G401.6 (cell line): Measurements from ENCODE around the gene CD99L2.

Experiments
- FAIRE-seq: peaks from 2 replicates; lab custom pipeline; 2012; peaks lifted over from hg19 to GRCh38; lab: Jason Lieb, UNC

The CD99L2 gene

DNA sequence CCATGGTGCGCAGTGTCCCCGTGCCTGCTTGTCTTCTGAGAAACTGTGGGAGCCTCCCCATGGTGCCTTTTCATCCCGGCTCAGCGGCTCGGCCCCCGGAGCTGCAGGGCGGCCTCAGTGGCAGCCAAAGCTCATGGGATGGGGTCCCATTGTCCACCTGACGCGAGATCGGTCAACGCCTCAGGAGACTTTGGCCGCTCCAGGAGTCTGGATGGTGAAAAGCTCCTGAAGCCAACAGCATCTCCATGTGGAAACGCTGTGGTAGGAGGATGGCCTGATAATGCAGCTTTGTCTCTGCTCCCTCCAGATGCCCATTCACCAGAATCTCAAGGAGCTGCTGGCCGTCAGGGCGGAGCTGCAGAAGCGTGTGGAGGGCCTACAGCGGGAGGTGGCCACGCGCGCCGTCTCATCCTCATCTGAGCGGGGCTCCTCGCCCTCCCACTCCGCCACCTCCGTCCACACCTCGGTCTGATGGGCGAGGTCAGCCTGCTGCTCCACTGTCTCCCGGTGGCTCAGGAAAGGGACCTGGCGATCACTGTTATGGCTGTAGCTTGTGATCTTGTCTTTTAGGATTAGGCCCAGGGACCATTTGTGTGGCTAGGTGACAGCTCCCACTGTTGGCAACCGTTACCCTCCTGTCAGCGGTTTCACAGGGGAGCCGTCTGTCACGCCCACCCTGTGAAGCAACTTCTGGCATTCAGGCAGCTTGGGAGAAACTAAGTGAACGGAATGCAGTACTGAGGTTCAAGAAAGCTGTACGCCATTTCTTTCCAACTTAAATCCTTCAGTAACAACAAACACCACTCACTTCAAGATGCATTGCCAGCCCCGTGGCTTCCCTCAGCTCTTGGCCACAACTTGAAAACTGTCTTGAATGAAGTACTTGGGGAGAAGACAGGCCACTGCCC lies 136.0 kb downstream of the CD99L2 start:
- no peak for FAIRE-seq

DNA sequence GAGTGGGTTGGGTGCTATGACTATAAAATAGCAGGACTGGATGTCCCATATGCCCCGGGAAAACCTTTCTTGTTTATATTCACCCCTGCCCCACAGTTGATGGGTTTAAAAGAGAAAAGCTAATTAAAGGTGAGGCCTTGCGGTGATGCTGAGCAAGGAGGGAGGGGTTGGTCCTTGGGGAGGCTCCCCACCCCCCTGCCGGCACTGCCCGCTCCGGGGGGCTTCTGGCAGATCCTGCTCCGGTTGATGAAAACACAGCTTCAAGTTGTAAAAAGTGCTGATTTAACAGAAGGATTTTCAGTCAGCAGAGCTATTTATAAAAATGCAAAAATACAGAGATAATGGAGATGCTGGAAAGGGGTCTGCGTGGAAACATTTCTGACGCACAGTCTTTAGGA lies 136.7 kb downstream of the CD99L2 start:
- no peak for FAIRE-seq

DNA sequence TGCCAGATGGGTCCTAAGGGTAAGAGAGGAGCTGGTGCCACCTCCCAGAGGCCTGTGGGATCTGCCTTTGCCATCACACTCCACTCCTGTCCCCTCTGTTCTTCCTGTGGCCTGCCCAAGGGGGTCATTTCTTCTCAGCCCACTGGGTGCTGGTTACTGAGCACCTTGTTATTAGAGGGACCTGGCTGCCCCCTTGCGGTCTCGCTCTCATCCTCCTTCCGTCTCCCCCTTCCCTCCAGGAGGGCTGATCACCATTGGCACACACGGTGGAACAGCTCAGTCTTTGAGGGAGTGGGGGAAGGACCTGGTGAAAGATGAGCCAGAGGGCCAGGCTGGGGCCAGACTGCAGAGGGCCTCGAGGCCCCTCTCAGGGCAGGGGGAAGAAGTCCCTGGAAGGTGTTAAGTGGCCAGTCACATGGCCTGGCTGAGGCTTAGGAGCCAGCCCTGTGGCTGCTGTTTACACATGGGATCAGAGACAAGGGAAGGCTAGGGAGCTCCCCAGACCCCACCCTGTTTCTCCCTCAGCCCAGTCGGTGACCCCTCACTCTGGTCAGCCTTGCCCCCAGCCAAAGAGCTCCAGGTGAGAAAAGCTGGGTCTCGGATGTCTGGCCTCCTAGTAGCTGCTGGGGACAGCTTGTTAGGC lies 137.2 kb downstream of the CD99L2 start:
- FAIRE-seq: no peak

- FAIRE-seq: no peak
Observed at GRCh38 chrX:150759568-150760416, 138.7 kb downstream of the CD99L2 start.

GRCh38 chrX:150757371-150757770 lies 141.1 kb downstream of the CD99L2 start:
- FAIRE-seq: no peak

- FAIRE-seq: no peak
Observed at GRCh38 chrX:150753968-150754367, 144.5 kb downstream of the CD99L2 start.

DNA sequence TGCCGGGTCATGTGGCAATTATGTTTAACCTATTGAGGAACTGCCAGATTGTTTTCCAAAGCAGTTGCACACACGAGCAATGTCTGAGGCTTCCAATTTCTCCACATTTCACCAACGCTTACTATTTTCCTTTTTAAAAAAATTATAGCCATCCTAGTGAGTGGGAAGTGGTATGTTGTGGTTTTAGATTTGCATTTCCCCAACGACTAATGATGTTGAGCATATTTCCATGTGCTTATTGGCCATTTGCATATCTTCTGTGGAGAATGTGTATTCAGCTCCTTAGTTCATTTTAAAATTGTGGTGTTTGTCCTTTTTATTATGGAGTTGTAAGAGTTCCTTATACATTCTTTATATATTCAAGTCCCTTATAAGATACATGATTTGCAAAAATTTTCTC lies 145.1 kb downstream of the CD99L2 start:
- no peak for FAIRE-seq

DNA sequence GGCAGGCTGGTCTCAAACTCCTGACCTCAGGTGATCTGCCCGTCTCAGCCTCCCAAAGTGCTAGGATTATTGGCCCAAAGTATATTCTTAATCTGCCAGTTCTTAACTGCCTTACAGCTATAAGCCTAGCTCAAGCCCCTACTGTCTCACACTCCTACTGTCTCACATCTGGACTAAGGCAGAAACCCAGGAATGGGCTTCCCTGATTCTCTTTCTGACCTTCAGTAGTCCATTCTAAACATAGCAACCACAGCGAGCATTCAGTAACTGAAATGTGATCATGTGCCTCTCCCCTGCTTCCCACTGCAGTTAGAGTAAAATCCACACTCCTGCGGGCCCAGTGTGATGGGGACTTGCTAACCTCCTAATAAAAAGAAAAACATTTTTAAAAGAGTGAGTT lies 146.3 kb downstream of the CD99L2 start:
- no peak for FAIRE-seq

- FAIRE-seq: no peak
Observed at GRCh38 chrX:150736475-150736874, 162.0 kb downstream of the CD99L2 start.

DNA sequence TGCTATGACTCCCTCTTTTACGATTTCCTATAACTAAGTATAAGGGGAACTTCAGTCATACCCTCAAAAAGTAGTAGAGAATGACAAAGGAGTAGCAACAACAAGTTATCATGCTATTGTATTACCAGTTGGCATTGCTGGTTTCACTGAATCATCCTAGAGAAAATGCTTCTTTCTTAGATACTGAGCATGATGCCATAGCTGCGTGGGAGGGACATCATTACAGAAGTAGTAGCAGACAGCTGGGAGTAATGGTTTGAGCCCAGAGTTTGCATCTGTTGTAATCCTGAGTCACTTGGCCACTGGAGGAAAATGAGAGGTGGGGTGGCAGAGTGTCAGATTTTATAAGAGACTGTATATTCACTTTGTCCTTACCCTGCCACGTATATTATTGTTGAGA lies 166.7 kb downstream of the CD99L2 start:
- no peak for FAIRE-seq

DNA sequence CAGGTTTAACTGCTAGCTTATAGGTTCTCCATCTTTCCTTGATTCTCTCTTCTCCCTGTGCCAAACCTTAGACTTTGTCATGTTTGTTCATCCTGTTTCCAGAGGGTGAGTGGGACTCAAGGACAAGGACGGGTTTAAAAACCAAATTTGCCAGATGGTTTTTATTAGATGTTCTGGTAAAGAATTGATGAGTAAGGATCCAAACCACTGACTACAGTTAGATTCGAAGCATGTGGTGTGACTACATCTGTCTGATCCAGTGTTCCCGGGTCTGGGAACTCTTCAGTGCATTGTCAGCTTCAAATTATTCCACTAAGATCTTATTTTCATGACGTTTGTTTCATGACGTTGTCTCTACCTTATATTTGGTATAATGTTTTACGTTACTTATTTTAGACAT lies 167.7 kb downstream of the CD99L2 start:
- no peak for FAIRE-seq

DNA sequence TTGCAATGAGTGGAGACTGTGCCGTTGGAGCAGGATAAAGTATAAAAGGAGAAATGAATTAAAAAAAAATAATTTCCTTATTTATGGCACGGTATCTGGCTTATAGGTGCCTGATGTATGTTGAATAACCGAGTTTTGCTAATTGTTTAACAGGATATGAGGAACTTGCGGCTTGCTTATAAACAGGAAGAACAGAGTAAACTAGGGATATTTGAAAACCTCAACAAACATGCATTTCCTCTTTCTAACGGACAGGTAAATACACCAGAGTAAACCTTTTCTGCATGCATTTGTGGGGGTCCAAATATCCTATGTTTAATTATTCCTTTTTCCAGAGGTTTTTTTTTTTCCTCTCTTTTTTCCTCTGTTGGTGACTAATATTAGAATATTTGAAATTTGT lies 168.5 kb downstream of the CD99L2 start:
- FAIRE-seq: no peak

DNA sequence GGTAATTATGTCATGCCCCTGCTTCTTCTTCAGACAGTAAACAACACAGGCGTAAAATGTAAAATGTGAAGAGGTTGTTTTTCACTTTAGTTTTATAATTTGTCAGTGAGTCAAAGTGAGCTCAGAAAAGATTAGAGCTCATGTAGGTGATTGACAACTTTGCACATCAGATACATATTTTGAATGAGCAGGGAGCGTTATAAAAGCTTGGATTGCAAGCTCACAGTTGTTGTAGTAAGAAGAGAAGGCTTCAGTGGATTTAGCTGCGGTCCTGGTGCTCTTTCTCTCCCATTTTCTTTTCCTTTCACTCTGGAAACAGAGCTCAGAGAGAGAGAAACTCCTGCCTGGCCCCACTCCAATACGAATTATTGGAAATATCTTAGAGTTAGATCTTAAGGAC lies 178.8 kb downstream of the CD99L2 start:
- FAIRE-seq: no peak
